K562 (cell line): ENCODE data around the gene ATP6V0C. TPM values are rescaled to one million over a fixed set of nuclear protein-coding genes. Genes with fewer than 3 reads are reported as not detected.

Source experiments
- ATAC-seq: fragments of 200-7000 bp; cut with Tn5 transposase; 3 replicates; pipeline ENCODE4 v1.9.1; 2020; ENCODE audit warnings: moderate library complexity
- BruUV-seq: library from RNA; stranded (reverse); fragments of 400-500 nt; replicated peaks from 2 replicates; lab custom pipeline; 2021; lab: Mats Ljungman, UMichigan
- CTCF ChIA-PET: fragments of 300-600 bp; formaldehyde crosslinking; extraction: SDS; loops from one replicate; lab custom pipeline; 2021; ENCODE audit warnings: low intra/inter-chr PET ratio; lab: Yijun Ruan, JAX
- POLR2A ChIA-PET: fragments of 300-600, 350-650 bp; sonication (Branson Sonifier 250); formaldehyde crosslinking; extraction: SDS; loops from one replicate; lab custom pipeline; 2021; ENCODE audit warnings: antibody characterized with exemption, inconsistent platforms; lab: Yijun Ruan, JAX
- DNase-seq, 4 experiments: peaks; one replicate each; pipeline versions ENCODE4 v3.0.0 to v3.0.0-alpha.2; 2011 to 2018; ENCODE audit warnings: low spot score in 3 of 4, mixed read lengths in 3 of 4; ENCODE audit errors: extremely low read depth in 1 of 4
- FAIRE-seq: peaks from 2 replicates; lab custom pipeline; 2011; peaks lifted over from hg19 to GRCh38; lab: Jason Lieb, UNC
- H2AFZ ChIP-seq: 2 replicates; pipeline ENCODE4 v1.6.0; 2011; ENCODE audit warnings: low read depth, low read length, control low read depth, inconsistent platforms
- H3K27ac ChIP-seq: fragments of 200-600 bp; 3 replicates; pipeline ENCODE4 v1.8.0; 2011; ENCODE audit warnings: low read depth, mild to moderate bottlenecking, control low read depth, inconsistent platforms, low read length, moderate library complexity, mixed read lengths; ENCODE audit errors: extremely low read depth
- H3K27me3 ChIP-seq, 2 experiments: fragments of 300-600 bp in 1 of 2; 2 replicates in 1 of 2; 3 replicates in 1 of 2; pipeline versions ENCODE4 v1.6.0 to v1.8.0; 2011; ENCODE audit warnings: inconsistent platforms in 2 of 2, low read length in 2 of 2, mild to moderate bottlenecking in 1 of 2, mixed read lengths in 1 of 2, moderate library complexity in 1 of 2; ENCODE audit not compliant: control insufficient read depth in 2 of 2, insufficient read depth in 2 of 2
- H3K36me3 ChIP-seq: fragments of 300-600 bp; 3 replicates; pipeline ENCODE4 v1.8.0; 2011; ENCODE audit warnings: mild to moderate bottlenecking, low read length, inconsistent platforms; ENCODE audit not compliant: control insufficient read depth, insufficient read depth
- H3K4me1 ChIP-seq, 2 experiments: fragments of 200-600 bp in 1 of 2; replicated peaks in 1 of 2; 2 replicates in 1 of 2; 3 replicates in 1 of 2; pipeline versions ENCODE4 v1.5.1 to v1.8.0; 2011; ENCODE audit warnings: inconsistent platforms in 2 of 2, low read length in 2 of 2, mild to moderate bottlenecking in 1 of 2, mixed read lengths in 1 of 2, moderate library complexity in 1 of 2; ENCODE audit not compliant: control insufficient read depth in 2 of 2, insufficient read depth in 2 of 2
- H3K4me2 ChIP-seq: 2 replicates; pipeline ENCODE4 v1.6.1; 2011; ENCODE audit warnings: low read length, control low read depth, inconsistent platforms, mixed read lengths; ENCODE audit not compliant: insufficient read depth
- H3K4me3 ChIP-seq: fragments of 200-600 bp; sonication (generic), shearing (Covaris generic); 2 replicates; pipeline ENCODE4 v1.5.1; 2016; ENCODE audit warnings: control low read depth, inconsistent platforms
- H3K79me2 ChIP-seq: fragments of 200-600 bp; 3 replicates; pipeline ENCODE4 v1.8.0; 2011; ENCODE audit warnings: low read length, inconsistent platforms; ENCODE audit not compliant: control insufficient read depth, insufficient read depth
- H3K9ac ChIP-seq, 2 experiments: 2 replicates each; pipeline versions ENCODE4 v1.6.0 to v1.6.1; 2011; ENCODE audit warnings: low read depth in 2 of 2, low read length in 2 of 2, control low read depth in 1 of 2, inconsistent platforms in 1 of 2, mild to moderate bottlenecking in 1 of 2, mixed read lengths in 1 of 2; ENCODE audit not compliant: insufficient read depth in 1 of 2
- H3K9me1 ChIP-seq: one replicate; pipeline ENCODE4 v1.6.0; 2011; ENCODE audit warnings: inconsistent platforms, mild to moderate bottlenecking, low read length, moderate library complexity; ENCODE audit not compliant: control insufficient read depth, insufficient read depth
- H3K9me3 ChIP-seq: replicated peaks from 2 replicates; pipeline ENCODE4 v1.5.1; 2011; ENCODE audit warnings: low read depth, low read length, inconsistent platforms; ENCODE audit not compliant: control insufficient read depth, insufficient read depth
- H4K20me1 ChIP-seq: replicated peaks from 2 replicates; pipeline ENCODE4 v1.6.1; 2011; ENCODE audit warnings: low read length, inconsistent platforms, mixed read lengths; ENCODE audit not compliant: control insufficient read depth, insufficient read depth
- CEBPZ ChIP-seq: fragments of 150-350 bp; IDR thresholded peaks from 2 replicates; pipeline ENCODE4 v1.6.1; 2014; ENCODE audit warnings: low read depth, mild to moderate bottlenecking, low read length, borderline replicate concordance
- HNRNPL ChIP-seq: fragments of 200-400 bp; formaldehyde crosslinking; IDR thresholded peaks from 2 replicates; pipeline ENCODE4 v1.6.1; 2017; ENCODE audit warnings: low read depth, mild to moderate bottlenecking, low read length
- KHSRP ChIP-seq: fragments of 450-650 bp; IDR thresholded peaks from 2 replicates; pipeline ENCODE4 v1.6.1; 2017
- KLF16 ChIP-seq: IDR thresholded peaks from 2 replicates; pipeline ENCODE4 v1.6.1; 2016; ENCODE audit warnings: antibody characterized with exemption
- LCOR ChIP-seq: sonication (generic); formaldehyde crosslinking; IDR thresholded peaks from 2 replicates; pipeline ENCODE4 v1.8.0; 2022; ENCODE audit warnings: mild to moderate bottlenecking, missing genetic modification reagents
- POLR2G ChIP-seq: fragments of 200-400 bp; formaldehyde crosslinking; IDR thresholded peaks from 2 replicates; pipeline ENCODE4 v1.6.1; 2017; ENCODE audit warnings: low read depth, mild to moderate bottlenecking, antibody characterized with exemption, low read length, moderate library complexity
- TAF7 ChIP-seq: fragments of 450-650 bp; IDR thresholded peaks from 2 replicates; pipeline ENCODE4 v1.6.1; 2016; ENCODE audit warnings: missing genetic modification characterization, missing compliant biosample characterization
- TCF7 ChIP-seq: sonication (generic); IDR thresholded peaks from 2 replicates; pipeline ENCODE4 v1.6.1; 2016; ENCODE audit warnings: antibody characterized with exemption, borderline replicate concordance
- ZEB2 ChIP-seq: fragments of 450-650 bp; IDR thresholded peaks from 2 replicates; pipeline ENCODE4 v1.6.1; 2016
- WGBS: fragments of 100-300 bp; shearing (Covaris generic); methylation state at CpG from one replicate; pipeline ENCODE4 v1.1.6; 2016; ENCODE audit warnings: low coverage, mixed read lengths; ENCODE audit not compliant: insufficient coverage; ENCODE audit errors: missing lambda C conversion rate; 5-methylcytosine and 5-hydroxymethylcytosine counted together
- in situ Hi-C: fragments of 300-500 bp; cut with MboI; formaldehyde crosslinking; loops from 4 replicates; pipeline ENCODE4 v1.15.0; 2018; ENCODE audit warnings: inconsistent platforms, mixed read lengths
- intact Hi-C: fragments of 100-400 bp; cut with micrococcal nuclease; formaldehyde crosslinking; loops from 2 replicates; pipeline ENCODE4 v1.14.2; 2022
- polyA plus RNA-seq, 8 experiments: library from polyadenylated mRNA; depleted of rRNA in 4 of 8; stranded (reverse) in 5 of 8; unstranded in 3 of 8; fragments of >200 nt; fragmentation: Nextera tagmentation in 2 of 8; fragmentation: Illumina TruSeq in 1 of 8; extraction: Ambion mirVana in 2 of 8; extraction: Trizol in 1 of 8; gene quantifications; 2 replicates each; pipeline versions ENCODE4 v1.2.1 to v1.2.3, GENCODE V29; 2011 to 2014; ENCODE audit warnings: inconsistent platforms in 1 of 8, missing spikeins in 1 of 8
- total RNA-seq, 7 experiments: library from RNA; depleted of rRNA in 6 of 7; stranded (reverse); fragments of >200 nt in 6 of 7; fragmentation: Illumina TruSeq in 2 of 7; extraction: Trizol in 2 of 7; gene quantifications; 2 replicates each; pipeline versions ENCODE4 v1.2.1 to v1.2.3, GENCODE V29; 2011 to 2021; ENCODE audit warnings: low replicate concordance in 1 of 7
- TF ChIP-seq, protein P1 (sequence below): fragments of 200-800 bp; sonication (Bioruptor generic); IDR thresholded peaks from 2 replicates; pipeline ENCODE4 v1.6.1; 2017; ENCODE audit warnings: missing genetic modification characterization, missing compliant biosample characterization

ATP6V0C gene
- total and polyA plus RNA-seq, 9 of the 15 experiments (the other 6 are each of a cell fraction or from before 2014, with no cell fraction given), result 2.9 to 228 (median 22.7) TPM

- no peak overlapping the region for H3K27ac ChIP-seq
- H3K4me2 ChIP-seq, result no peak overlapping the region
- no peak for DNase-seq
- intact Hi-C loops, result loop anchor here (5.0 kb wide), 1 partner anchor 35 kb away; no protein-coding TSS in a partner anchor
- H3K4me3 ChIP-seq, result no peak overlapping the region
- peaks cover 5% of the 10 kb centered on the region; the same call in 1 of the 3 replicates for H3K36me3 ChIP-seq
- peak; percentile 68 for TF ChIP-seq POLR2G
- TF ChIP-seq LCOR (CRISPR knock-in tag), result no peak
- TF ChIP-seq HNRNPL, result peak; percentile 56; the same call in 1 of the 2 replicates
- TF ChIP-seq, all 486 proteins: peak for 2
- H3K27me3 ChIP-seq, result no peaks in the 10 kb centered on the region
- H3K4me1 ChIP-seq, result peaks cover 3 to 78% of the 10 kb centered on the region in 2 experiments; a peak in 4 of 5 replicates
- H4K20me1 ChIP-seq, result 0 out of 2 replicates have a peak, but pooled peaks cover 4% of the 10 kb centered on the region
- CTCF ChIA-PET, result no interaction called here
- no peaks in the 10 kb centered on the region for H3K9me1 ChIP-seq
- no peak overlapping the region for H2AFZ ChIP-seq
- FAIRE-seq, result no peak
- WGBS, result 78% methylated on average over 16 of the region's 80 CpGs
- in situ Hi-C loops, result no loop called here
- ATAC-seq, result no peak
- H3K9ac ChIP-seq, result no peak overlapping the region; a peak in 1 of 4 replicates
- no TSS peak for BruUV-seq
- no peaks in the 10 kb centered on the region for H3K79me2 ChIP-seq
- H3K9me3 ChIP-seq, result no peaks in the 10 kb centered on the region
- POLR2A ChIA-PET, result interaction anchor here (0.6 to 1.6 kb wide), 2 partner anchors 12 to 429 kb away, joined by 3 to 4 read pairs; no protein-coding TSS in a partner anchor
Observed at GRCh38 chr16:2467528-2468232, 46.1 kb upstream of the ATP6V0C start.

- Histone ChIP-seq H3K9me3 (no peaks in the 10 kb centered on the region), H4K20me1 (0 out of 2 replicates have a peak, but pooled peaks cover 4% of the 10 kb centered on the region), H3K27ac (no peak overlapping the region), H2AFZ (no peak overlapping the region), H3K79me2 (no peaks in the 10 kb centered on the region), H3K4me3 (no peak overlapping the region), H3K4me1 (peaks cover 5 to 82% of the 10 kb centered on the region in 2 experiments; a peak in 4 of 5 replicates), H3K9ac (no peak overlapping the region), H3K4me2 (no peak overlapping the region), H3K9me1 (no peaks in the 10 kb centered on the region), H3K27me3 (no peaks in the 10 kb centered on the region), H3K36me3 (peaks cover 3% of the 10 kb centered on the region; the same call in 1 of the 3 replicates)
- FAIRE-seq (no peak), ATAC-seq (no peak), DNase-seq (no peak)
- WGBS, result 72% methylated on average over 19 of the region's 38 CpGs
- POLR2A ChIA-PET, result interaction anchor here (0.6 to 2.3 kb wide), 6 partner anchors 8 to 429 kb away, joined by 3 to 10 read pairs (median 4); partner anchors contain the start of gene TEDC2
- intact Hi-C loops, result loop anchor here (5.0 kb wide), 1 partner anchor 34 kb away; no protein-coding TSS in a partner anchor
- in situ Hi-C loops, result no loop called here
- no TSS peak for BruUV-seq
- CTCF ChIA-PET, result no interaction called here
- TF ChIP-seq KLF16, result no peak
- no peak for TF ChIP-seq KHSRP
- no peak for TF ChIP-seq TAF7 (tag)
- no peak for TF ChIP-seq CEBPZ
- TF ChIP-seq TCF7, result no peak
- TF ChIP-seq ZEB2, result no peak
- TF ChIP-seq, protein P1, sequence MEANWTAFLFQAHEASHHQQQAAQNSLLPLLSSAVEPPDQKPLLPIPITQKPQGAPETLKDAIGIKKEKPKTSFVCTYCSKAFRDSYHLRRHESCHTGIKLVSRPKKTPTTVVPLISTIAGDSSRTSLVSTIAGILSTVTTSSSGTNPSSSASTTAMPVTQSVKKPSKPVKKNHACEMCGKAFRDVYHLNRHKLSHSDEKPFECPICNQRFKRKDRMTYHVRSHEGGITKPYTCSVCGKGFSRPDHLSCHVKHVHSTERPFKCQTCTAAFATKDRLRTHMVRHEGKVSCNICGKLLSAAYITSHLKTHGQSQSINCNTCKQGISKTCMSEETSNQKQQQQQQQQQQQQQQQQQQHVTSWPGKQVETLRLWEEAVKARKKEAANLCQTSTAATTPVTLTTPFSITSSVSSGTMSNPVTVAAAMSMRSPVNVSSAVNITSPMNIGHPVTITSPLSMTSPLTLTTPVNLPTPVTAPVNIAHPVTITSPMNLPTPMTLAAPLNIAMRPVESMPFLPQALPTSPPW, result no peak
Observed at GRCh38 chr16:2468233-2468724, 45.5 kb upstream of the ATP6V0C start.
